ES-I3 (cell line): ENCODE results near the gene KCNN2.

Experiments used
- H3K36me3 ChIP-seq: 2 replicates; pipeline ENCODE4 v1.6.1; 2013; ENCODE audit warnings: mild to moderate bottlenecking, low read length, control low read depth, moderate library complexity; ENCODE audit not compliant: insufficient read depth
- H3K4me1 ChIP-seq: 2 replicates; pipeline ENCODE4 v1.6.1; 2013; ENCODE audit warnings: mild to moderate bottlenecking, control low read depth, low read length; ENCODE audit not compliant: insufficient read depth
- H3K9ac ChIP-seq: 2 replicates; pipeline ENCODE4 v1.6.1; 2013; ENCODE audit warnings: low read depth, mild to moderate bottlenecking, low read length, moderate library complexity
- H3K9me3 ChIP-seq: 2 replicates; pipeline ENCODE4 v1.6.1; 2013; ENCODE audit warnings: mild to moderate bottlenecking, low read length, moderate library complexity; ENCODE audit not compliant: control insufficient read depth, insufficient read depth

Gene KCNN2

DNA sequence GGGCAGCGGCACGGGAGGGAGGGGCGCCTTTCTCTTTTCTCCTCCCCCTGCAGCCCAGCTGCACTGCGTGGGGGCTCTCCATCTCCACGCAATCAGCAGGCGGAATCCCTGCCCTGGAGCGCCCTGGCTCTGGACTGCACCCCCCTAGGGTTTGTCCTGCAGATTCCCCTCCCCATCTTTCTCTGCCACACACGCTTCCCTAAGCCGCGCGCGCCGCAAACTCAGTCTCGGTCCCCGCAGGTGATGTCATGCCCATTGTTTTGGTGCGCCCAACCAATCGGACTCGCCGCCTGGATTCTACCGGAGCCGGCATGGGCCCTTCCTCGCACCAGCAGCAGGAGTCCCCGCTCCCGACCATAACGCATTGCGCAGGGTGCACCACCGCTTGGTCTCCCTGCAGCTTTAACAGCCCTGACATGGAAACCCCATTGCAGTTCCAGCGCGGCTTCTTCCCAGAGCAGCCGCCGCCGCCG lies at the start of gene KCNN2:
KCNN2 (plus strand) TSS at position 347 of the 473 bp plus-strand sequence; CDS start at position 417, 70 bp downstream.
- Histone ChIP-seq H3K4me1 (peaks cover 4% of the 10 kb centered on the region; the same call in 1 of the 2 replicates), H3K9me3 (no peaks in the 10 kb centered on the region), H3K36me3 (no peaks in the 10 kb centered on the region), H3K9ac (peak within 1 kb of the TSS; percentile 92)

DNA sequence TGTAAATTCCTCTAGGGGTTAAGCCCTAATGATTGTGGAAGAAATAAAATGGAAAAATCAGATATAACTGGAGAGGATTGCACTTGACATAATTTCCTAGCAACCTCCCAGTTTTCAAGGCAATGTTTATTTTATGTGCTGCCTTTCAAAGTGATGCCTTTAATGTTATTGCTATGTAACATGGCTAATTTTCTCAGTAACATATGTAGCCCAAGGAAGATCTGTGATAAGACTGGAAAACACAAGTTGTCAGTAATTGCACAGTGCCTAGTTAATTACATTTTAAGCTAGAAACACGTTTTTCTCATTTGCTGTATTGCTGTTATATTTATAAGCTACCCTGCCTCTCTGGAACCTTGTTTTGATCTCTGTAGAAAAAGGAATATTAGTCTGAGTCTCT lies 49.2 kb upstream of the KCNN2 start:
- Histone ChIP-seq H3K9ac (no peak overlapping the region), H3K36me3 (no peaks in the 10 kb centered on the region), H3K9me3 (no peaks in the 10 kb centered on the region), H3K4me1 (peaks cover 14% of the 10 kb centered on the region)

GRCh38 chr5:114314061-114314460 lies 47.8 kb upstream of the KCNN2 start:
- H3K36me3 ChIP-seq, result no peaks in the 10 kb centered on the region
- H3K9me3 ChIP-seq, result no peaks in the 10 kb centered on the region
- H3K9ac ChIP-seq, result no peak overlapping the region
- H3K4me1 ChIP-seq, result peaks cover 8% of the 10 kb centered on the region

DNA sequence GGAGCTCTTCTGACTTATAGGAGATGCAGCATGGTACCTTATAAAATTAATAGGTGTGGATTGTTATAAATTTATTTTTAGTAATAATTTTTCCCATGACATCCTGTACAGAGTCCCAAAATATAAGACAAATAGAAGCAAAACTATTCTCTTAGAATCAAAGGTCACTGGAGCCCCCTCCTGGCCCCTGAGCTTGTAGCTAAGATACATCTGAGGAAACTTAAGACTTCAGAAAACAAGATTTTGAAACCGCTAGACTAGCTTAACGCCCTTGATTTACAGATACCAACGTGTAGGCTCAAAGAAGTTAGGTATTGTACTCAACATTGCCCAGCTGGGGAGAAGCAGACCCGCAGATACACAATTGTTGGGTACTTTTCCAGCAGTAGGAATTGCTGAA lies 45.7 kb upstream of the KCNN2 start:
- peaks cover 8% of the 10 kb centered on the region for H3K4me1 ChIP-seq
- H3K9ac ChIP-seq, result no peak overlapping the region
- H3K9me3 ChIP-seq, result no peaks in the 10 kb centered on the region
- H3K36me3 ChIP-seq, result no peaks in the 10 kb centered on the region

DNA sequence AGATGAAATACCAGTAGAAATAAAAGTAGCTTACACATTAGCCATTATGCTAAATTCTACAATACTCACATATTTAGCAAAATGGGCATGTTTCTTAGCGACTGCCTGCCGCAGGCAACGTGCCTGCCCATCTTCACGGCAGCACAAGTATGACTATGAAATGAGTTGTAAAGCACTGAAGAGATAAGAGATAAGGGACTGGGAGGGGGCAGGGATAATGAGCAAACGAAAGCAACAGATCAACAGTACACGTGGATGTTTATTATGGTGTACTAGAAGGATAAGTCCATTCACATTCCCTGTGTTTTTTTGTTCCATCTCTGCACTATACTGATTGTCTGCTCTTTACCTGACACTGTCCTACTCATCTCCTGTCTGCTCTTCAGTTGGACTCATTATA lies 44.1 kb upstream of the KCNN2 start:
- Histone ChIP-seq H3K4me1 (no peaks in the 10 kb centered on the region; the same call in 1 of the 2 replicates), H3K9me3 (no peaks in the 10 kb centered on the region), H3K9ac (no peak overlapping the region), H3K36me3 (no peaks in the 10 kb centered on the region)

GRCh38 chr5:114319236-114319635 lies 42.6 kb upstream of the KCNN2 start:
- no peak overlapping the region for H3K9ac ChIP-seq
- H3K36me3 ChIP-seq, result no peaks in the 10 kb centered on the region
- H3K9me3 ChIP-seq, result no peaks in the 10 kb centered on the region
- no peaks in the 10 kb centered on the region for H3K4me1 ChIP-seq

GRCh38 chr5:114319821-114320220 lies 42.0 kb upstream of the KCNN2 start:
- H3K9ac ChIP-seq, result no peak overlapping the region
- H3K4me1 ChIP-seq, result no peaks in the 10 kb centered on the region
- H3K9me3 ChIP-seq, result no peaks in the 10 kb centered on the region
- no peaks in the 10 kb centered on the region for H3K36me3 ChIP-seq

- H3K9ac ChIP-seq, result no peak overlapping the region
- H3K36me3 ChIP-seq, result no peaks in the 10 kb centered on the region
- H3K4me1 ChIP-seq, result no peaks in the 10 kb centered on the region
- H3K9me3 ChIP-seq, result no peaks in the 10 kb centered on the region
Observed at GRCh38 chr5:114324282-114324681, 37.6 kb upstream of the KCNN2 start.

GRCh38 chr5:114325541-114325940 lies 36.3 kb upstream of the KCNN2 start:
- no peaks in the 10 kb centered on the region for H3K36me3 ChIP-seq
- H3K9me3 ChIP-seq, result no peaks in the 10 kb centered on the region
- H3K9ac ChIP-seq, result no peak overlapping the region
- H3K4me1 ChIP-seq, result no peaks in the 10 kb centered on the region

GRCh38 chr5:114327474-114327873 lies 34.4 kb upstream of the KCNN2 start:
- no peak overlapping the region for H3K9ac ChIP-seq
- H3K4me1 ChIP-seq, result no peaks in the 10 kb centered on the region
- no peaks in the 10 kb centered on the region for H3K36me3 ChIP-seq
- no peaks in the 10 kb centered on the region for H3K9me3 ChIP-seq

DNA sequence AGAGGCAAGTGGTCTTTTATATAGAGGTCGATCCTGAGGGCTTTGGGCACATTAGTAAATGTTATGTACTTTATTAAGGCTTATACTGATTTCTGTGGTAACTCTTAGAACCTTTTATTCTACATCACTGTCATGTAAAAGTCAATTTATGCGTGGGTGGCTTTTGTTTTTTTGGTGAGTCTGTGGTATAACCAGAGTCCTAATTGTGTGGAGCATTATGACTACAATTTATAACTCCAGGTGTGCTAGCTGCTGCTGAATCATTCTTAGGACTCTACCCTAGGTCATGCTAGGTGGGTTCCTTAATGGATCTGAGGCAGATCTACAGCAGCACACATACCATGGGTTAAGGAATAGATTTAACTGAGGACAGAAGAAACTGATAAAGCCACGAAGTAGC lies 33.9 kb upstream of the KCNN2 start:
- no peak overlapping the region for H3K9ac ChIP-seq
- H3K9me3 ChIP-seq, result no peaks in the 10 kb centered on the region
- H3K4me1 ChIP-seq, result no peaks in the 10 kb centered on the region
- H3K36me3 ChIP-seq, result no peaks in the 10 kb centered on the region

DNA sequence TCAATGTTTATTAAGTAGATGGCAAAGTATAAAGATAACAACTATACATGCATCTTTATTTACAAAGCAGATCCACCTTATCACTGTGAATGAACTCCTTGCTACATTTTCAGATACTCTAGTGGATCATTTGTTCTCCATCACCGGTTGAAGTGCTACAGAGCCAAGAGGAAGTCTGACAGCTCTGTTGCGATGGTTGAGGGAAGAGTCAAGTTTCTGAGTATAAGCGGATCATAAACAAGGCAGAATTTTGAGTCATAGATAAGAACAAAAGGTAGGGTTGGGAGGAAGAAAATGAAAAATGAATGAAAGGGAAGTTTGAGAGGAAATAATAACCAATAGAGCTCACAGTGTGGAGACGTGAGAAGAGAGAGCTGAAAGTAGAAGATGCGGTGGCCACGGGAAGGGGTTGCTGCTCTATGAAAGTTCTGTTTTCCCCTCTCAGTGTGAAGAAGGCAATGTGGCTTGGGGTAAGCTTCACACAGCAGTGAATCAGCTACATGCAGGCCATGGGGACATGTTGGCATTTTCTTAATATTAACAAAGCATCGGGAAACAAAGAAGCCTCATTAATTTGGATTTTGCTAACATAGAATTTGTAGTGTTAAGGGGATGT lies 30.8 kb upstream of the KCNN2 start:
- Histone ChIP-seq H3K4me1 (no peaks in the 10 kb centered on the region), H3K9ac (no peak overlapping the region), H3K9me3 (no peaks in the 10 kb centered on the region), H3K36me3 (no peaks in the 10 kb centered on the region)

DNA sequence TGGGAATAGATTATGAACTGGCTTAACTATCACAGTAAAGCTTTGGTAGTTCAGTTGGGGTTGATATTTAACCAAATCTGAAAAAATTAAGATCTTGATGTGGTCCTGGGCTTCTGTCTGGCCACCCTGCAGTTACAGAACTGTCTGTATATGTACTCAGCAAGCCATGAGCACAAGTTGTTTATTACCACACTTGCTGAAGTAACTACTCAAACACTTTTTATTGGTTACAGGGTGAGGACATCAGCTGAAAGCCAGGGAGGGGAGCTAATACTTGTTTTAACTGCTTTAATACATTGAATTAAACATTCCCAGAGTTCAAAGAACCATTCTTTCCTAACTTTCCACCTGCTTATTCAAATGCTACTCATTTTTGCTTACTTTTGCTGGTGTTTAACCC lies 29.4 kb upstream of the KCNN2 start:
- Histone ChIP-seq H3K9ac (no peak overlapping the region), H3K9me3 (no peaks in the 10 kb centered on the region), H3K4me1 (no peaks in the 10 kb centered on the region), H3K36me3 (no peaks in the 10 kb centered on the region)

DNA sequence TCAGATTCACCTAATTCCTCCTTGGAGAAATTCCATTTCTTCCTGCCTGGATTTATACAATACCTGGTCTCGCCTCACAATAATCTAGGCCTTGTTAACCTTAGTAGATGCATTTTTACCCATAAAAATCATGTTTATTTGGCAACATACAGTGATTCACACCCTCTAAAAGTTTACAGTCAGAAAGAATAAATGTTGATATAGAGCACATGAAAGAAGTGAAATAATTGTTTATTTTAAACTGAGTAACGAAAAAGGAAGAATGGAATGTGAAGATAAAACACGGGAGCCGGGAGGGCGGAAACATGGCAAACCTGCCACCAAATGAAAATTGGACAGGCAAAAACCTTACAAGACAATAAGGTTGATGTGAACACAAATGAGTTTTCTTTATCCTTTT lies 28.9 kb upstream of the KCNN2 start:
- Histone ChIP-seq H3K4me1 (no peaks in the 10 kb centered on the region), H3K9ac (no peak overlapping the region)

GRCh38 chr5:114335391-114335790 lies 26.5 kb upstream of the KCNN2 start:
- Histone ChIP-seq H3K4me1 (no peaks in the 10 kb centered on the region), H3K36me3 (no peaks in the 10 kb centered on the region), H3K9me3 (no peaks in the 10 kb centered on the region; the same call in 1 of the 2 replicates), H3K9ac (no peak overlapping the region)

More for the DNA sequence above, 28.9 kb upstream of the KCNN2 start:
- Histone ChIP-seq H3K9me3 (no peaks in the 10 kb centered on the region), H3K36me3 (no peaks in the 10 kb centered on the region)
